ENCODE measurements around the gene CSF3. TPM values are rescaled to one million over a fixed set of nuclear protein-coding genes. Genes with fewer than 3 reads are reported as not detected.

CSF3 gene
- total RNA-seq, 1 experiment from 2014 or later, result 0.38 TPM

DNA sequence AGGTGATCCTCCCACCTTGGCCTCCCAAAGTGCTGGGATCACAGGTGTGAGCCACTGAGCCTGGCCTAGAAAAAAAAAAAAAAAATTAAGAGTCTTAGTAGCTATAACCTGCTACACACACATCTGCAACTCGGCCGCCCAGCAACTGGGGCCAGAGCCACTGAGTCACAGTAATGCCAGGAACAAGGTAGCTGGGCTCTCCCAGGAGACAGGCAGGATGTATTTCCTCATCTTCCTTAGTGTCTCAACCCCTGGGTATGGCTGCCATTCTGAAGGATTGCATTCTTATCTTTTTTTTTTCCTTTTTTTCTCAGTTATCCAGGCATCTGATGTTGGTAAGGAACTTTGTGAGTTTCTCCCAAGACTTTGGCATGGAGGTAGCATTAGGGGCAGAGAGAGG, 41.7 kb upstream of the CSF3 start:
- Mint-ChIP-seq H3K4me1 (ENCODE audit: low read depth, unreplicated experiment) (peaks cover 14% of the 10 kb centered on the region), H3K9me3 (ENCODE audit: low read depth, unreplicated experiment) (no peaks in the 10 kb centered on the region), H3K27me3 (ENCODE audit: unreplicated experiment) (peaks cover 85% of the 10 kb centered on the region), H3K36me3 (ENCODE audit: insufficient read depth, unreplicated experiment) (peaks cover 12% of the 10 kb centered on the region), H3K27ac (ENCODE audit: unreplicated experiment) (no peak overlapping the region), H3K4me3 (ENCODE audit: low read depth, unreplicated experiment) (no peak overlapping the region)
- no TSS peak for BruUV-seq (replicated peaks)
- no peak for DNase-seq
- intact Hi-C loops (cut with micrococcal nuclease; ENCODE audit: unreplicated experiment), result no loop called here
- CTCF ChIA-PET, result interaction anchor here (0.5 to 109.6 kb wide), 35 partner anchors 5 to 1369 kb away, joined by 3 to 8195 read pairs (median 5); partner anchors contain the start of genes CSF3, ERBB2, GRB7 and GSDMA
- TF ChIP-seq, protein P1, sequence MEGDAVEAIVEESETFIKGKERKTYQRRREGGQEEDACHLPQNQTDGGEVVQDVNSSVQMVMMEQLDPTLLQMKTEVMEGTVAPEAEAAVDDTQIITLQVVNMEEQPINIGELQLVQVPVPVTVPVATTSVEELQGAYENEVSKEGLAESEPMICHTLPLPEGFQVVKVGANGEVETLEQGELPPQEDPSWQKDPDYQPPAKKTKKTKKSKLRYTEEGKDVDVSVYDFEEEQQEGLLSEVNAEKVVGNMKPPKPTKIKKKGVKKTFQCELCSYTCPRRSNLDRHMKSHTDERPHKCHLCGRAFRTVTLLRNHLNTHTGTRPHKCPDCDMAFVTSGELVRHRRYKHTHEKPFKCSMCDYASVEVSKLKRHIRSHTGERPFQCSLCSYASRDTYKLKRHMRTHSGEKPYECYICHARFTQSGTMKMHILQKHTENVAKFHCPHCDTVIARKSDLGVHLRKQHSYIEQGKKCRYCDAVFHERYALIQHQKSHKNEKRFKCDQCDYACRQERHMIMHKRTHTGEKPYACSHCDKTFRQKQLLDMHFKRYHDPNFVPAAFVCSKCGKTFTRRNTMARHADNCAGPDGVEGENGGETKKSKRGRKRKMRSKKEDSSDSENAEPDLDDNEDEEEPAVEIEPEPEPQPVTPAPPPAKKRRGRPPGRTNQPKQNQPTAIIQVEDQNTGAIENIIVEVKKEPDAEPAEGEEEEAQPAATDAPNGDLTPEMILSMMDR (IDR thresholded peaks at IDR 0.05; ENCODE audit: unreplicated experiment), result no peak

DNA sequence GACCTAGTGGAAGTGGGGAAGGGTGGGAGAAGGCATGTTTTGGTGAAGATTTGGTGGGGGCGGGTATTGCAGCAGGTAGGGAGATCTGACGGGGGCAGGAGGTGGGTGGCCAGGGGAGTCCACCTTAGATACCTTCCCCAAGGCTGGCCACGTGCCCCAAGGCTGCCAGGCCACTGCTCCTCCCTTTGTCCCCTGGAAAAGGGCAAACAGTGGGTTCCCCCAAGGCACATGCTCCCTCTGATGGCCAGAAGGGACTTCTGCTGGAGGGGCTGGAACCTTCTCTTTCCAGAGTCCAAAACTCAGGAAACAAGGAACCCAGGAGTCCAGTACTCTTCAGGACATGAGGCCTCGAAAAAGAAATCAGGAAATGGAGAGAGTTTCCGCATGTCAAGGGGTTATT, 40.8 kb upstream of the CSF3 start:
- H3K27me3 Mint-ChIP-seq (ENCODE audit: unreplicated experiment), result peaks cover 85% of the 10 kb centered on the region
- peak; percentile 82 for DNase-seq
- no peaks in the 10 kb centered on the region for H3K9me3 Mint-ChIP-seq (ENCODE audit: low read depth, unreplicated experiment)
- BruUV-seq (replicated peaks), result no TSS peak
- no peak overlapping the region for H3K4me3 Mint-ChIP-seq (ENCODE audit: low read depth, unreplicated experiment)
- peaks cover 6% of the 10 kb centered on the region for H3K36me3 Mint-ChIP-seq (ENCODE audit: insufficient read depth, unreplicated experiment)
- peaks cover 15% of the 10 kb centered on the region for H3K4me1 Mint-ChIP-seq (ENCODE audit: low read depth, unreplicated experiment)
- H3K27ac Mint-ChIP-seq (ENCODE audit: unreplicated experiment), result no peak overlapping the region
- intact Hi-C loops (cut with micrococcal nuclease; ENCODE audit: unreplicated experiment), result no loop called here
- TF ChIP-seq, protein P1 (IDR thresholded peaks at IDR 0.05; ENCODE audit: unreplicated experiment), result no peak
- CTCF ChIA-PET, result interaction anchor here (0.6 to 109.6 kb wide), 27 partner anchors 6 to 755 kb away, joined by 3 to 8195 read pairs (median 10); partner anchors contain the start of genes CSF3, ERBB2, GRB7 and GSDMA

DNA sequence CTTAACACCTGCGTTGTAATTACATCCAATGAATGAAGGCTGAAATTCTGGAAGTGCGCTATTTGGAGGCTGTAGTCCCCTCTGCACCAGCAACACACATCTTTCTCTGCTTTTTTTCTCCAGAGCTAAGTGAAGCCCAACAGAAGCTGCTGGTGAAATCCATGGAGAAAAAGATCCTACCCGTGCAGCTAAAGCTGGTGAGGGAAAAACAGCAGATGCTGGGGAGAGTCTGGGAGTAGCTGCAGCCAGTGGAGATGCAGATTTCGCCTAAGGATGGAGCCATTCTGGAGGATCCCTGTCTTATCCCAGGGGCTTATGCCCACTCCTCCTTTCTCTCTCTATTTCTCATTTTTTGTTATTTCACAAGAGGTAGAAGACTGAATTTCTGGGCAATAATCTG, 39.4 kb upstream of the CSF3 start:
- Mint-ChIP-seq H3K36me3 (ENCODE audit: insufficient read depth, unreplicated experiment) (peaks cover 17% of the 10 kb centered on the region), H3K4me1 (ENCODE audit: low read depth, unreplicated experiment) (peaks cover 17% of the 10 kb centered on the region), H3K27me3 (ENCODE audit: unreplicated experiment) (peaks cover 84% of the 10 kb centered on the region), H3K27ac (ENCODE audit: unreplicated experiment) (no peak overlapping the region), H3K4me3 (ENCODE audit: low read depth, unreplicated experiment) (no peak overlapping the region), H3K9me3 (ENCODE audit: low read depth, unreplicated experiment) (no peaks in the 10 kb centered on the region)
- intact Hi-C loops (cut with micrococcal nuclease; ENCODE audit: unreplicated experiment), result no loop called here
- CTCF ChIA-PET, result interaction anchor here (0.7 to 109.6 kb wide), 34 partner anchors 17 to 524 kb away, joined by 3 to 8195 read pairs (median 6); partner anchors contain the start of genes CSF3, ERBB2, GRB7 and GSDMA
- TF ChIP-seq, protein P1 (IDR thresholded peaks at IDR 0.05; ENCODE audit: unreplicated experiment), result no peak
- BruUV-seq (replicated peaks), result no TSS peak
- DNase-seq, result no peak

DNA sequence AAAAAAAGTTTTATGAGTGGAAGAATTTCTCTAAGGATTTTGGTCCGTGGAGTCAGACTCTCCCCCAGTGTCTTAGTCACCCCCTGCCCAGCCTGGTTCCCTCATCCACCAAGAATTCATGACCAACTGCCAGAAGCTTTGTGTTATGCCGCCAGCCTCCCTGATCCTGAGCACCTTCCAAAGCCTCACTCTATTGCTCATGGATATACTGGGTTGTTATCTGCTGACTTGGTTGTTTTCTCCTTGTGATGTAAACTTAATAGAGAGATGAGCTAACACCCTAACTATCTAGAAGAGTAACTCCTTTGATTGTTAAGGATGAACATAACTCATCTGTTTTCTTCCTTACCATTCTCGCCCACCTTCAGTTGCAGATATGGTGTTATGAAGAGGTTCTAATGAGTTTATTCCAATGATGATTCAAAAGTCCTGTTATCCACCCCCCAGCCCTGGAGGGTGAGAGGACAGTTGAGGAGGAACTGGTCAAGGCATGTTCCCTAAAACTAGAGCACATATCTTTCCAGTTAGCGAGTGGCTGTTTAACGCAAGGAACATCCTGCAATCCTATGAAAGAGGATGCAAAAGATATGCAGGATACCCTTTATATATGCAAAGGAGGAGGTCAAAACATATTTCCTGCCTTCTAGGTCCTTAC, 36.1 kb upstream of the CSF3 start:
- peaks cover 26% of the 10 kb centered on the region for H3K4me1 Mint-ChIP-seq (ENCODE audit: low read depth, unreplicated experiment)
- no peak for DNase-seq
- H3K36me3 Mint-ChIP-seq (ENCODE audit: insufficient read depth, unreplicated experiment), result peaks cover 47% of the 10 kb centered on the region
- intact Hi-C loops (cut with micrococcal nuclease; ENCODE audit: unreplicated experiment), result no loop called here
- H3K4me3 Mint-ChIP-seq (ENCODE audit: low read depth, unreplicated experiment), result peak overlapping the region; percentile 77
- BruUV-seq (replicated peaks), result no TSS peak
- TF ChIP-seq, protein P1 (IDR thresholded peaks at IDR 0.05; ENCODE audit: unreplicated experiment), result no peak
- CTCF ChIA-PET, result interaction anchor here (0.7 to 109.6 kb wide), 39 partner anchors 21 to 1135 kb away, joined by 3 to 8195 read pairs (median 45); partner anchors contain the start of genes CSF3, ERBB2, GRB7 and GSDMA
- H3K27ac Mint-ChIP-seq (ENCODE audit: unreplicated experiment), result peak overlapping the region; percentile 0
- H3K27me3 Mint-ChIP-seq (ENCODE audit: unreplicated experiment), result peaks cover 56% of the 10 kb centered on the region
- H3K9me3 Mint-ChIP-seq (ENCODE audit: low read depth, unreplicated experiment), result no peaks in the 10 kb centered on the region

Data from Calu3 (cell line).